ENCODE measurements around the gene RASSF9.

GRCh38 chr12:85775091-85775490, 61.1 kb downstream of the RASSF9 start:
- no peak for TF ChIP-seq CTCF (conservative IDR thresholded peaks at IDR 0.05; ENCODE audit: low read depth, low read length)
- no peak for TF ChIP-seq EZH2 (IDR thresholded peaks at IDR 0.05; ENCODE audit: low read length, unreplicated experiment)
- no peak for TF ChIP-seq EZH2phosphoT487 (IDR thresholded peaks at IDR 0.05; ENCODE audit: borderline replicate concordance, low read length)
